Dedifferentiated amniotic fluid mesenchymal stem cell (primary cell): ENCODE data around the gene RTP5.

Experiments used
- DNase-seq: peaks from one replicate; pipeline ENCODE4 v3.0.0-alpha.2; 2016; ENCODE audit errors: extremely low spot score

Gene RTP5

GRCh38 chr2:241843321-241844065, 26.0 kb upstream of the RTP5 start:
- no peak for DNase-seq

- peak; percentile 68 for DNase-seq
Measured at GRCh38 chr2:241844066-241844728, 25.3 kb upstream of the RTP5 start.

- DNase-seq: no peak
Measured at GRCh38 chr2:241844831-241845578, 24.5 kb upstream of the RTP5 start.

GRCh38 chr2:241846406-241846805, 23.1 kb upstream of the RTP5 start:
- DNase-seq: no peak

GRCh38 chr2:241848761-241849615, 20.5 kb upstream of the RTP5 start:
- no peak for DNase-seq

GRCh38 chr2:241849616-241850543, 19.6 kb upstream of the RTP5 start:
- no peak for DNase-seq

GRCh38 chr2:241850544-241851324, 18.8 kb upstream of the RTP5 start:
- no peak for DNase-seq

GRCh38 chr2:241851325-241852115, 18.0 kb upstream of the RTP5 start:
- DNase-seq: no peak

GRCh38 chr2:241852116-241852980, 17.2 kb upstream of the RTP5 start:
- no peak for DNase-seq

GRCh38 chr2:241852981-241853631, 16.4 kb upstream of the RTP5 start:
- no peak for DNase-seq

- no peak for DNase-seq
Measured at GRCh38 chr2:241853651-241854341, 15.7 kb upstream of the RTP5 start.

GRCh38 chr2:241854342-241855244, 14.9 kb upstream of the RTP5 start:
- no peak for DNase-seq

- DNase-seq: no peak
Measured at GRCh38 chr2:241855245-241855887, 14.2 kb upstream of the RTP5 start.

GRCh38 chr2:241855888-241856422, 13.6 kb upstream of the RTP5 start:
- DNase-seq: no peak

GRCh38 chr2:241857041-241857541, 12.4 kb upstream of the RTP5 start:
- no peak for DNase-seq
